H9 (cell line): ENCODE measurements around the gene WIPF1. TPM values are rescaled to one million over a fixed set of nuclear protein-coding genes. Genes with fewer than 3 reads are reported as not detected.

Experiments used
- DNase-seq: peaks from one replicate; pipeline ENCODE4 v3.0.0-alpha.2; 2017
- H2AFZ ChIP-seq: one replicate; pipeline ENCODE4 v1.6.1; 2013; ENCODE audit warnings: mild to moderate bottlenecking, low read length, control low read depth, moderate library complexity
- H2AK5ac ChIP-seq: 2 replicates; pipeline ENCODE4 v1.6.1; 2013; ENCODE audit warnings: low read length, control low read depth, mixed read lengths; ENCODE audit not compliant: insufficient read length
- H2BK120ac ChIP-seq: one replicate; pipeline ENCODE4 v1.6.1; 2013; ENCODE audit warnings: low read depth, mild to moderate bottlenecking, low read length, control low read depth, inconsistent platforms; ENCODE audit not compliant: poor library complexity, severe bottlenecking
- H2BK12ac ChIP-seq: 2 replicates; pipeline ENCODE4 v1.6.1; 2013; ENCODE audit warnings: low read length, control low read depth, mixed read lengths, low read depth; ENCODE audit not compliant: insufficient read length
- H2BK15ac ChIP-seq: 2 replicates; pipeline ENCODE4 v1.6.1; 2013; ENCODE audit warnings: low read depth, low read length, control low read depth
- H2BK20ac ChIP-seq: one replicate; pipeline ENCODE4 v1.6.1; 2013; ENCODE audit warnings: low read depth, mild to moderate bottlenecking, low read length, control low read depth, inconsistent platforms; ENCODE audit not compliant: poor library complexity, severe bottlenecking
- H2BK5ac ChIP-seq: 2 replicates; pipeline ENCODE4 v1.6.1; 2013; ENCODE audit warnings: low read length, control low read depth, mixed read lengths; ENCODE audit not compliant: insufficient read length
- H3K14ac ChIP-seq: 2 replicates; pipeline ENCODE4 v1.6.1; 2013; ENCODE audit warnings: low read length, control low read depth; ENCODE audit not compliant: insufficient read depth
- H3K18ac ChIP-seq: 2 replicates; pipeline ENCODE4 v1.6.1; 2013; ENCODE audit warnings: low read depth, mild to moderate bottlenecking, mixed read lengths, low read length, control low read depth; ENCODE audit not compliant: insufficient read length
- H3K23ac ChIP-seq: 2 replicates; pipeline ENCODE4 v1.6.1; 2013; ENCODE audit warnings: low read length, control low read depth, mixed read lengths, low read depth; ENCODE audit not compliant: insufficient read length
- H3K23me2 ChIP-seq: 2 replicates; pipeline ENCODE4 v1.6.1; 2013; ENCODE audit warnings: low read depth, mild to moderate bottlenecking, mixed read lengths, low read length, control low read depth; ENCODE audit not compliant: insufficient read length, poor library complexity, severe bottlenecking
- H3K27ac ChIP-seq: 2 replicates; pipeline ENCODE4 v1.5.1; 2013; ENCODE audit warnings: low read length, control low read depth, mixed read lengths, low read depth; ENCODE audit not compliant: insufficient read length
- H3K27me3 ChIP-seq: 2 replicates; pipeline ENCODE4 v1.6.1; 2013; ENCODE audit warnings: low read length, control low read depth, inconsistent platforms; ENCODE audit not compliant: insufficient read depth
- H3K4ac ChIP-seq: 2 replicates; pipeline ENCODE4 v1.6.1; 2013; ENCODE audit warnings: low read depth, mild to moderate bottlenecking, control low read depth, inconsistent platforms, low read length, moderate library complexity
- H3K4me1 ChIP-seq: 2 replicates; pipeline ENCODE4 v1.6.1; 2013; ENCODE audit warnings: low read length, control low read depth, inconsistent platforms; ENCODE audit not compliant: insufficient read depth
- H3K4me2 ChIP-seq: 2 replicates; pipeline ENCODE4 v1.6.1; 2013; ENCODE audit warnings: low read length, control low read depth, mixed read lengths; ENCODE audit not compliant: insufficient read length, insufficient read depth
- H3K56ac ChIP-seq: 2 replicates; pipeline ENCODE4 v1.6.1; 2013; ENCODE audit warnings: low read depth, mild to moderate bottlenecking, mixed read lengths, low read length, control low read depth; ENCODE audit not compliant: insufficient read length
- H3K79me1 ChIP-seq: 2 replicates; pipeline ENCODE4 v1.6.1; 2013; ENCODE audit warnings: low read depth, mild to moderate bottlenecking, moderate library complexity, low read length, control low read depth, inconsistent platforms; ENCODE audit not compliant: insufficient read depth, poor library complexity, severe bottlenecking
- H3K79me2 ChIP-seq: 2 replicates; pipeline ENCODE4 v1.6.1; 2013; ENCODE audit warnings: low read length, control low read depth, inconsistent platforms; ENCODE audit not compliant: insufficient read depth
- H3K9ac ChIP-seq: 2 replicates; pipeline ENCODE4 v1.6.1; 2013; ENCODE audit warnings: low read length, control low read depth, mixed read lengths; ENCODE audit not compliant: insufficient read length; ENCODE audit errors: extremely low read depth
- H3K9me3 ChIP-seq: one replicate; pipeline ENCODE4 v1.6.1; 2013; ENCODE audit warnings: low read depth, low read length, inconsistent platforms; ENCODE audit not compliant: control insufficient read depth
- H3T11ph ChIP-seq: one replicate; pipeline ENCODE4 v1.6.1; 2013; ENCODE audit warnings: mild to moderate bottlenecking, low read length, control low read depth, inconsistent platforms
- H4K20me1 ChIP-seq: one replicate; pipeline ENCODE4 v1.6.1; 2013; ENCODE audit not compliant: control insufficient read depth, insufficient read length, insufficient read depth
- H4K5ac ChIP-seq: 2 replicates; pipeline ENCODE4 v1.6.1; 2013; ENCODE audit warnings: low read depth, mild to moderate bottlenecking, mixed read lengths, low read length, control low read depth; ENCODE audit not compliant: insufficient read length
- H4K8ac ChIP-seq: replicated peaks from 2 replicates; pipeline ENCODE4 v1.6.1; 2013; ENCODE audit warnings: low read length, control low read depth, mixed read lengths, low read depth; ENCODE audit not compliant: insufficient read length
- H4K91ac ChIP-seq: 2 replicates; pipeline ENCODE4 v1.6.1; 2013; ENCODE audit warnings: low read depth, mild to moderate bottlenecking, moderate library complexity, mixed read lengths, low read length, control low read depth; ENCODE audit not compliant: insufficient read length
- H3K27ac Mint-ChIP-seq, 3 experiments: 2 replicates in 2 of 3; 3 replicates in 1 of 3; pipeline ENCODE4 v1.8.0; 2020 to 2021; ENCODE audit warnings: mixed read lengths in 3 of 3, mild to moderate bottlenecking in 1 of 3, moderate library complexity in 1 of 3
- H3K27me3 Mint-ChIP-seq: 2 replicates; pipeline ENCODE4 v1.8.0; 2021; ENCODE audit warnings: low read depth, mild to moderate bottlenecking, moderate library complexity, mixed read lengths
- H3K36me3 Mint-ChIP-seq, 3 experiments: 2 replicates in 2 of 3; 3 replicates in 1 of 3; pipeline ENCODE4 v1.8.0; 2020 to 2021; ENCODE audit warnings: low read depth in 3 of 3, mixed read lengths in 3 of 3; ENCODE audit not compliant: insufficient read depth in 1 of 3
- H3K4me1 Mint-ChIP-seq, 2 experiments: 2 replicates each; pipeline ENCODE4 v1.8.0; 2020; ENCODE audit warnings: mixed read lengths in 2 of 2
- H3K4me3 Mint-ChIP-seq, 2 experiments: 2 replicates in 1 of 2; 3 replicates in 1 of 2; pipeline ENCODE4 v1.8.0; 2020 to 2021; ENCODE audit warnings: mild to moderate bottlenecking in 2 of 2, mixed read lengths in 2 of 2, moderate library complexity in 1 of 2
- H3K9me3 Mint-ChIP-seq, 2 experiments: 2 replicates in 1 of 2; 3 replicates in 1 of 2; pipeline ENCODE4 v1.8.0; 2020; ENCODE audit warnings: mild to moderate bottlenecking in 2 of 2, mixed read lengths in 2 of 2, moderate library complexity in 1 of 2
- CTCF ChIP-seq: fragments of 200-600 bp; sonication (generic); conservative IDR thresholded peaks from 3 replicates; pipeline ENCODE4 v1.8.0; 2021; ENCODE audit warnings: antibody characterized with exemption, mild to moderate bottlenecking
- WGBS: extraction: QIAGEN DNeasy Blood & Tissue Kit; methylation state at CpG from one replicate; pipeline ENCODE4 v1.1.7; 2013; ENCODE audit warnings: missing lambda C conversion rate, low lambda C conversion rate, mixed read lengths; ENCODE audit not compliant: insufficient read length; ENCODE audit errors: extremely low coverage; 5-methylcytosine and 5-hydroxymethylcytosine counted together
- total RNA-seq: library from RNA; stranded (reverse); gene quantifications from 2 replicates; pipeline ENCODE4 v1.2.1, GENCODE V29; 2021

Gene WIPF1
- total RNA-seq, 1 experiment from 2014 or later: 5.1 TPM

- Mint-ChIP-seq H3K27ac (no peak overlapping the region), H3K27me3 (no peaks in the 10 kb centered on the region), H3K4me1 (peaks cover 2 to 10% of the 10 kb centered on the region in 2 experiments), H3K36me3 (no peaks in the 10 kb centered on the region), H3K9me3 (no peaks in the 10 kb centered on the region), H3K4me3 (no peak overlapping the region)
- Histone ChIP-seq H3K9me3 (no peaks in the 10 kb centered on the region), H3K18ac (no peak overlapping the region), H3K79me1 (no peaks in the 10 kb centered on the region), H3K79me2 (no peaks in the 10 kb centered on the region), H2BK12ac (no peak overlapping the region), H4K5ac (no peak overlapping the region), H4K20me1 (no peaks in the 10 kb centered on the region), H3K23me2 (no peaks in the 10 kb centered on the region), H3K4ac (no peak overlapping the region), H3K56ac (no peak overlapping the region), H3K14ac (no peak overlapping the region), H2AK5ac (no peak overlapping the region), H4K91ac (no peak overlapping the region), H3K27me3 (no peaks in the 10 kb centered on the region), H4K8ac (no peak overlapping the region), H3K27ac (no peak overlapping the region), H2BK15ac (no peak overlapping the region), H3K23ac (no peak overlapping the region), H2AFZ (no peak overlapping the region), H2BK20ac (no peak overlapping the region), H3T11ph (no peak overlapping the region), H3K4me1 (no peaks in the 10 kb centered on the region; the same call in 1 of the 2 replicates), H3K9ac (no peak overlapping the region), H2BK5ac (no peak overlapping the region), H2BK120ac (no peak overlapping the region), H3K4me2 (no peak overlapping the region)
- TF ChIP-seq CTCF: no peak
- WGBS: no CpG with 5 or more reads among the region's 5 CpGs
- no peak for DNase-seq
Observed at GRCh38 chr2:174561972-174562370, 35.6 kb downstream of the WIPF1 start.
